ENCODE measurements around the gene HTR3A. TPM values are rescaled to one million over a fixed set of nuclear protein-coding genes. Genes with fewer than 3 reads are reported as not detected.

The HTR3A gene
- total and polyA plus RNA-seq, 9 of the 15 experiments (the other 6 are each of a cell fraction or from before 2014, with no cell fraction given): not detected

DNA sequence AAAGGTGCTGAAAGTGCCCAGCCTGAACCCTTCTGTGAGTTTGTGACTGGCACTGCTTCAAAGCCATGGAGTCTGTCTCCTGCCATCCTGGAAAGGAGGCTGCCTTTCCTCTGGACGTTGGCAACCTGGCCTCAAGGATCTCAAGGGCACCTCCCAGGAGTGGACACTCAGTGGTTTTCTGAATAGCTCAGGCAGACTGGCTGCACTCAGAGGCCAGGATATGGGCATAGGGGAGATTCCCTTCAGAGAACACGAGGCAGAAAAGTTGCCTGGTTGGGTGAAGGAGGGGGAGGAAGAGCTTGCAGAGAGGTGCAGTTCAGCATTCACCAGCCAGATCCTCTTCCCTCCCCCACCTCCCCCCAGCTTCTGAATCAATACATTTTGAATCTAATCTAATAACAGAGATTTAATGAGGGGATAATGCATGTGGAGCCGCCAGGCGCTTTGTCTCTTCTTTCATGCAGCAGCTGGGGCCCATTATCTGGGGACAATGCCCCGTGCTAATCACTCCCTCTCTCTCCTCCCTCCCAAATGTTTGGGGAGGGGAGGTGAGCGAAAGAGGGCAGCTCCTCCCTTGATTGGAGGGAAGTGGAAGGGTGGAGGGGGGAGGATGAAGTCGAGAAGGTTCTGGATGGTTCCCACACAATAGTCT lies 17.7 kb downstream of the HTR3A start:
- DNase-seq (ENCODE audit: extremely low read depth in 1 of 4, low spot score in 3 of 4) (no peak), FAIRE-seq (no peak), ATAC-seq (no peak)
- Histone ChIP-seq H3K4me2 (ENCODE audit: insufficient read depth, low read length) (no peak overlapping the region), H4K20me1 (replicated peaks; ENCODE audit: control insufficient read depth, insufficient read depth, low read length) (peaks cover 17% of the 10 kb centered on the region; the same call in 1 of the 2 replicates), H3K79me2 (ENCODE audit: control insufficient read depth, insufficient read depth, low read length) (no peaks in the 10 kb centered on the region), H3K9me1 (ENCODE audit: control insufficient read depth, insufficient read depth, low read length) (no peaks in the 10 kb centered on the region), H3K27ac (ENCODE audit: extremely low read depth, low read depth, low read length) (no peak overlapping the region), H3K27me3 (ENCODE audit: control insufficient read depth in 2 of 2, insufficient read depth in 2 of 2, low read length in 2 of 2) (peaks cover 0 to 13% of the 10 kb centered on the region in 2 experiments; a peak in 2 of 5 replicates), H3K36me3 (ENCODE audit: control insufficient read depth, insufficient read depth, low read length) (no peaks in the 10 kb centered on the region), H3K9ac (ENCODE audit: insufficient read depth in 1 of 2, low read depth in 2 of 2, low read length in 2 of 2) (no peak overlapping the region), H3K4me1 (replicated peaks in 1 of 2; ENCODE audit: control insufficient read depth in 2 of 2, insufficient read depth in 2 of 2, low read length in 2 of 2) (no peaks in the 10 kb centered on the region), H3K9me3 (replicated peaks; ENCODE audit: control insufficient read depth, insufficient read depth, low read depth, low read length) (no peaks in the 10 kb centered on the region), H3K4me3 (no peak overlapping the region), H2AFZ (ENCODE audit: low read depth, low read length) (no peak overlapping the region)
- WGBS (ENCODE audit: insufficient coverage, low coverage, missing lambda C conversion rate): 0% methylated on average over 6 of the region's 7 CpGs
- in situ Hi-C loops (cut with MboI) (no loop called here), intact Hi-C loops (cut with micrococcal nuclease) (loop anchor here (5.0 to 10.0 kb wide), 3 partner anchors 95 to 770 kb away; no protein-coding TSS in a partner anchor)
- BruUV-seq (replicated peaks): no TSS peak
- CTCF ChIA-PET (ENCODE audit: low intra/inter-chr PET ratio): no interaction called here
- TF ChIP-seq TGIF2 (CRISPR knock-in tag; IDR thresholded peaks at IDR 0.05) (no peak), ZNF224 (CRISPR knock-in tag; IDR thresholded peaks at IDR 0.05) (no peak), FOXJ2 (tag; IDR thresholded peaks at IDR 0.05) (no peak), MECOM (CRISPR knock-in tag; IDR thresholded peaks at IDR 0.05) (no peak), ZNF551 (CRISPR knock-in tag; IDR thresholded peaks at IDR 0.05) (no peak), HNRNPL (IDR thresholded peaks at IDR 0.05; ENCODE audit: low read depth, low read length) (no peak), XRCC4 (IDR thresholded peaks at IDR 0.05; ENCODE audit: extremely low read depth, insufficient read depth, insufficient read length) (no peak), NCOA6 (IDR thresholded peaks at IDR 0.05) (no peak), PML (IDR thresholded peaks at IDR 0.05; ENCODE audit: low read length) (no peak), ZNF699 (CRISPR knock-in tag; IDR thresholded peaks at IDR 0.05; ENCODE audit: insufficient replicate concordance) (no peak), CBFB (CRISPR knock-in tag; IDR thresholded peaks at IDR 0.05) (no peak)
- TF ChIP-seq, protein P1, sequence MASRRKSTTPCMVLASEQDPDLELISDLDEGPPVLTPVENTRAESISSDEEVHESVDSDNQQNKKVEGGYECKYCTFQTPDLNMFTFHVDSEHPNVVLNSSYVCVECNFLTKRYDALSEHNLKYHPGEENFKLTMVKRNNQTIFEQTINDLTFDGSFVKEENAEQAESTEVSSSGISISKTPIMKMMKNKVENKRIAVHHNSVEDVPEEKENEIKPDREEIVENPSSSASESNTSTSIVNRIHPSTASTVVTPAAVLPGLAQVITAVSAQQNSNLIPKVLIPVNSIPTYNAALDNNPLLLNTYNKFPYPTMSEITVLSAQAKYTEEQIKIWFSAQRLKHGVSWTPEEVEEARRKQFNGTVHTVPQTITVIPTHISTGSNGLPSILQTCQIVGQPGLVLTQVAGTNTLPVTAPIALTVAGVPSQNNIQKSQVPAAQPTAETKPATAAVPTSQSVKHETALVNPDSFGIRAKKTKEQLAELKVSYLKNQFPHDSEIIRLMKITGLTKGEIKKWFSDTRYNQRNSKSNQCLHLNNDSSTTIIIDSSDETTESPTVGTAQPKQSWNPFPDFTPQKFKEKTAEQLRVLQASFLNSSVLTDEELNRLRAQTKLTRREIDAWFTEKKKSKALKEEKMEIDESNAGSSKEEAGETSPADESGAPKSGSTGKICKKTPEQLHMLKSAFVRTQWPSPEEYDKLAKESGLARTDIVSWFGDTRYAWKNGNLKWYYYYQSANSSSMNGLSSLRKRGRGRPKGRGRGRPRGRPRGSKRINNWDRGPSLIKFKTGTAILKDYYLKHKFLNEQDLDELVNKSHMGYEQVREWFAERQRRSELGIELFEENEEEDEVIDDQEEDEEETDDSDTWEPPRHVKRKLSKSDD (conservative IDR thresholded peaks at IDR 0.05; ENCODE audit: low read length): no peak
- TF ChIP-seq, protein P2, sequence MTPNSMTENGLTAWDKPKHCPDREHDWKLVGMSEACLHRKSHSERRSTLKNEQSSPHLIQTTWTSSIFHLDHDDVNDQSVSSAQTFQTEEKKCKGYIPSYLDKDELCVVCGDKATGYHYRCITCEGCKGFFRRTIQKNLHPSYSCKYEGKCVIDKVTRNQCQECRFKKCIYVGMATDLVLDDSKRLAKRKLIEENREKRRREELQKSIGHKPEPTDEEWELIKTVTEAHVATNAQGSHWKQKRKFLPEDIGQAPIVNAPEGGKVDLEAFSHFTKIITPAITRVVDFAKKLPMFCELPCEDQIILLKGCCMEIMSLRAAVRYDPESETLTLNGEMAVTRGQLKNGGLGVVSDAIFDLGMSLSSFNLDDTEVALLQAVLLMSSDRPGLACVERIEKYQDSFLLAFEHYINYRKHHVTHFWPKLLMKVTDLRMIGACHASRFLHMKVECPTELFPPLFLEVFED (CRISPR knock-in tag; conservative IDR thresholded peaks at IDR 0.05): no peak
- TF ChIP-seq, protein P3, sequence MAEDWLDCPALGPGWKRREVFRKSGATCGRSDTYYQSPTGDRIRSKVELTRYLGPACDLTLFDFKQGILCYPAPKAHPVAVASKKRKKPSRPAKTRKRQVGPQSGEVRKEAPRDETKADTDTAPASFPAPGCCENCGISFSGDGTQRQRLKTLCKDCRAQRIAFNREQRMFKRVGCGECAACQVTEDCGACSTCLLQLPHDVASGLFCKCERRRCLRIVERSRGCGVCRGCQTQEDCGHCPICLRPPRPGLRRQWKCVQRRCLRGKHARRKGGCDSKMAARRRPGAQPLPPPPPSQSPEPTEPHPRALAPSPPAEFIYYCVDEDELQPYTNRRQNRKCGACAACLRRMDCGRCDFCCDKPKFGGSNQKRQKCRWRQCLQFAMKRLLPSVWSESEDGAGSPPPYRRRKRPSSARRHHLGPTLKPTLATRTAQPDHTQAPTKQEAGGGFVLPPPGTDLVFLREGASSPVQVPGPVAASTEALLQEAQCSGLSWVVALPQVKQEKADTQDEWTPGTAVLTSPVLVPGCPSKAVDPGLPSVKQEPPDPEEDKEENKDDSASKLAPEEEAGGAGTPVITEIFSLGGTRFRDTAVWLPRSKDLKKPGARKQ (CRISPR knock-in tag; IDR thresholded peaks at IDR 0.05): no peak
- POLR2A ChIA-PET: interaction anchor here (0.6 kb wide), 1 partner anchor 523 kb away, joined by 3 read pairs; no protein-coding TSS in a partner anchor
